Measurements from ENCODE around the gene RPS3.

RPS3 gene

GRCh38 chr11:75380245-75380644, 19.1 kb upstream of the RPS3 start:
- POLR2A ChIA-PET, result no interaction called here
- CTCF ChIA-PET, result interaction anchor here (1.0 to 13.5 kb wide), 4 partner anchors 18 to 102 kb away, joined by 3 to 224 read pairs (median 4); no protein-coding TSS in a partner anchor
- no peak for DNase-seq (ENCODE audit: extremely low spot score)
- no peak for TF ChIP-seq CTCF (IDR thresholded peaks at IDR 0.05; ENCODE audit: control extremely low read depth, extremely low read depth, low read depth, missing control alignments)

GRCh38 chr11:75380716-75381420, 18.4 kb upstream of the RPS3 start:
- no peak for TF ChIP-seq CTCF (IDR thresholded peaks at IDR 0.05; ENCODE audit: control extremely low read depth, extremely low read depth, low read depth, missing control alignments)
- POLR2A ChIA-PET, result no interaction called here
- CTCF ChIA-PET, result interaction anchor here (1.0 to 13.5 kb wide), 5 partner anchors 17 to 102 kb away, joined by 3 to 224 read pairs (median 5); no protein-coding TSS in a partner anchor
- DNase-seq (ENCODE audit: extremely low spot score), result no peak

- DNase-seq (ENCODE audit: extremely low spot score), result no peak
- ChIA-PET CTCF (interaction anchor here (1.0 to 13.5 kb wide), 10 partner anchors 10 to 356 kb away, joined by 3 to 224 read pairs (median 4); no protein-coding TSS in a partner anchor), POLR2A (no interaction called here)
- no peak for TF ChIP-seq CTCF (IDR thresholded peaks at IDR 0.05; ENCODE audit: control extremely low read depth, extremely low read depth, low read depth, missing control alignments)
Observed at GRCh38 chr11:75383246-75383645, 16.1 kb upstream of the RPS3 start.

GRCh38 chr11:75384438-75385080, 14.8 kb upstream of the RPS3 start:
- ChIA-PET CTCF (interaction anchor here (0.9 to 13.5 kb wide), 20 partner anchors 8 to 357 kb away, joined by 3 to 224 read pairs (median 4); partner anchors contain the start of gene GDPD5), POLR2A (no interaction called here)
- DNase-seq (ENCODE audit: extremely low spot score), result peak; percentile 85
- TF ChIP-seq CTCF (IDR thresholded peaks at IDR 0.05; ENCODE audit: control extremely low read depth, extremely low read depth, low read depth, missing control alignments), result peak; percentile 90

- ChIA-PET CTCF (interaction anchor here (1.0 to 13.5 kb wide), 11 partner anchors 10 to 156 kb away, joined by 3 to 224 read pairs (median 10); partner anchors contain the start of gene GDPD5), POLR2A (no interaction called here)
- TF ChIP-seq CTCF (IDR thresholded peaks at IDR 0.05; ENCODE audit: control extremely low read depth, extremely low read depth, low read depth, missing control alignments), result no peak
- DNase-seq (ENCODE audit: extremely low spot score), result no peak
Observed at GRCh38 chr11:75386942-75387630, 12.2 kb upstream of the RPS3 start.

- no peak for TF ChIP-seq CTCF (IDR thresholded peaks at IDR 0.05; ENCODE audit: control extremely low read depth, extremely low read depth, low read depth, missing control alignments)
- DNase-seq (ENCODE audit: extremely low spot score), result no peak
- CTCF ChIA-PET, result interaction anchor here (0.8 to 13.5 kb wide), 25 partner anchors 10 to 825 kb away, joined by 3 to 224 read pairs (median 5); partner anchors contain the start of gene GDPD5
- POLR2A ChIA-PET, result no interaction called here
Observed at GRCh38 chr11:75387736-75388294, 11.5 kb upstream of the RPS3 start.
